ENCODE results near the gene ZNF362. TPM values are rescaled to one million over a fixed set of nuclear protein-coding genes. Genes with fewer than 3 reads are reported as not detected.

ZNF362 gene, protein sequence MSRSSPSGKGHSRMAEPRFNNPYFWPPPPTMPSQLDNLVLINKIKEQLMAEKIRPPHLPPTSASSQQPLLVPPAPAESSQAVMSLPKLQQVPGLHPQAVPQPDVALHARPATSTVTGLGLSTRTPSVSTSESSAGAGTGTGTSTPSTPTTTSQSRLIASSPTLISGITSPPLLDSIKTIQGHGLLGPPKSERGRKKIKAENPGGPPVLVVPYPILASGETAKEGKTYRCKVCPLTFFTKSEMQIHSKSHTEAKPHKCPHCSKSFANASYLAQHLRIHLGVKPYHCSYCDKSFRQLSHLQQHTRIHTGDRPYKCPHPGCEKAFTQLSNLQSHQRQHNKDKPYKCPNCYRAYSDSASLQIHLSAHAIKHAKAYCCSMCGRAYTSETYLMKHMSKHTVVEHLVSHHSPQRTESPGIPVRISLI
- total RNA-seq (ENCODE audit: low replicate concordance): 12.3 and 14.5 TPM in 2 replicates

DNA sequence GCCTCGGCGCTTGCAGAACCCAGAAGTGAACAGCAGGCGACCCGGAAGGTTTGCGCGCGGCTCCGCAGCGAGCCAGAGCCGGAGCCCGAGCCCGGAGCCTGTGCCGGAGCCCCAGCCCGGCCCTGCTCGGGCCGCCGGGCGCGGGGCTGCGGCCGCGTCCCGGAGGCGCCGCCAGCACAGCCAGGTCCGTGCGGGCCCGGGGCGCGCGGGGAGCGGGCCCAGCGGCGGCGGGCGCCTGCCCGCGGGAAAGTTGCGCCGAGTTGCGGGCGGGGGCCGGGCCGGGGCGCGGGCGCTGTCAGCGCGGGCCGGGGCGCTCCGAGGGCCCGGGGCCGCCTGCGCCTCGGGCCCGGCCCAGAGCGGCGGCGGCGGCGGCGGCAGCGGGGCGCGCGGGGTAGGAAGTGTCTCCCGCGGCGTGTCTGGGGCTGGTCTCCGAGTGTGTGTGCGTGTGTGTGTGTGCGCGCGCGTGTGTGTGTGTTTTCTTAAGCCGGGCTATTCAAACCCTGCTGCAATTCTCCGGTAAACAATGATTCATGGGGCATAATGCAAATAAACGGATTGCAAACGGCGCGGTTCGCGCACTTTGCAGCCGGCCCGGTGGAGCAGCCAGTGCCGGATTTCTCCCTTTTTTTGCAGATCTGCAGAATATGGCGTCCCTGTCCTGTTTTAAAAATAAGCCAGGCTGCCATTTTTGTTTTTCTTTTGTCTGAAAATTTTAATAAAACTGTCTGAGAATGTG, at the start of gene ZNF362:
TSS of gene ZNF362 (plus strand) at position 22 of the 736 bp plus-strand sequence. CDS start 14,083 bp downstream, outside the sequence.
- DNase-seq (ENCODE audit: low read depth): peak; percentile 70
- H3K4me3 ChIP-seq (ENCODE audit: low read depth, low read length): peak within 1 kb of the TSS; percentile 68
- TF ChIP-seq, protein P1, sequence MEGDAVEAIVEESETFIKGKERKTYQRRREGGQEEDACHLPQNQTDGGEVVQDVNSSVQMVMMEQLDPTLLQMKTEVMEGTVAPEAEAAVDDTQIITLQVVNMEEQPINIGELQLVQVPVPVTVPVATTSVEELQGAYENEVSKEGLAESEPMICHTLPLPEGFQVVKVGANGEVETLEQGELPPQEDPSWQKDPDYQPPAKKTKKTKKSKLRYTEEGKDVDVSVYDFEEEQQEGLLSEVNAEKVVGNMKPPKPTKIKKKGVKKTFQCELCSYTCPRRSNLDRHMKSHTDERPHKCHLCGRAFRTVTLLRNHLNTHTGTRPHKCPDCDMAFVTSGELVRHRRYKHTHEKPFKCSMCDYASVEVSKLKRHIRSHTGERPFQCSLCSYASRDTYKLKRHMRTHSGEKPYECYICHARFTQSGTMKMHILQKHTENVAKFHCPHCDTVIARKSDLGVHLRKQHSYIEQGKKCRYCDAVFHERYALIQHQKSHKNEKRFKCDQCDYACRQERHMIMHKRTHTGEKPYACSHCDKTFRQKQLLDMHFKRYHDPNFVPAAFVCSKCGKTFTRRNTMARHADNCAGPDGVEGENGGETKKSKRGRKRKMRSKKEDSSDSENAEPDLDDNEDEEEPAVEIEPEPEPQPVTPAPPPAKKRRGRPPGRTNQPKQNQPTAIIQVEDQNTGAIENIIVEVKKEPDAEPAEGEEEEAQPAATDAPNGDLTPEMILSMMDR (IDR thresholded peaks at IDR 0.05; ENCODE audit: insufficient read depth, low read length): peak; percentile 43

- no peak for DNase-seq (ENCODE audit: low read depth)
- no peak overlapping the region for H3K4me3 ChIP-seq (ENCODE audit: low read depth, low read length)
- TF ChIP-seq, protein P1 (IDR thresholded peaks at IDR 0.05; ENCODE audit: insufficient read depth, low read length): no peak
Measured at GRCh38 chr1:33211972-33212371, 44.3 kb upstream of the ZNF362 start.

DNA sequence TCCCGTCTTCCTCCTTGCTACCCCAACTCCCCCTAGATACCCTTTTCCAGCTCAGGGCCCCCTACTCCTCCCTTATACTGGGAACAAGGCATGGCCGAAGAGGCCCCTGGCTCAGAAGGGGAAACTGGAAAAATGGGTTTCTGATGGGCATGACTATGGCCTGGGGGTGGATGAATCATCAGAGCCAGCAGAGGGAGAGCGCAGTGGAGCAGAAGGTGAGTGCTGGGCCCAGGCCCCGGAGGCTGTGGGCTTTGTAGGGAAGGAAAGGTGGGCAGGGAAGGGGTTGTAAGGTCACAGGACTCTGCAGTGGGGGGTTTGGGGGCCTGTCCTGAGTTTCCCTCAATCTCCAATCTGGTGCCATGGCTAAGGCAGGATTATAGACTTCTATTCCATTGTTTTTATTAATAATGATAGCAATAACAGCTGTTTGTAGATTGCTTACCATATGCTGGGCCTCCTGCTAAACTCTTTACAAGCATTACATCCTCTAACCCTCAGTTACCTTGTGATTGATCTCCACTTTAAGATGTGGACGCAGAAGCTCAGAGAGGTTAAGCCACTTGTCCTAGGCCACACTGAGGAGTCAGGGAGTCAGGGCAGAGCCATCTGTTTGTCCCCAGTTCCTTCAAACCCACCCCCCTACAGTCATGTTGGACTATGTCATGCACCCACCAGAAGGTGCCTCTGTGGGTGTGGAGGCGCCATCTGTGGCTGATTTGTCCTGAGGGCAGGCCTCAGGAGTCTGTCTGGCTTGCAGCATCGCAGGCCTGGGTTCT, 36.2 kb upstream of the ZNF362 start:
- no peak for DNase-seq (ENCODE audit: low read depth)
- TF ChIP-seq, protein P1 (IDR thresholded peaks at IDR 0.05; ENCODE audit: insufficient read depth, low read length): no peak
- no peak overlapping the region for H3K4me3 ChIP-seq (ENCODE audit: low read depth, low read length)

GRCh38 chr1:33220676-33221384, 35.5 kb upstream of the ZNF362 start:
- H3K4me3 ChIP-seq (ENCODE audit: low read depth, low read length): no peak overlapping the region
- DNase-seq (ENCODE audit: low read depth): peak; percentile 56
- TF ChIP-seq, protein P1 (IDR thresholded peaks at IDR 0.05; ENCODE audit: insufficient read depth, low read length): no peak

DNA sequence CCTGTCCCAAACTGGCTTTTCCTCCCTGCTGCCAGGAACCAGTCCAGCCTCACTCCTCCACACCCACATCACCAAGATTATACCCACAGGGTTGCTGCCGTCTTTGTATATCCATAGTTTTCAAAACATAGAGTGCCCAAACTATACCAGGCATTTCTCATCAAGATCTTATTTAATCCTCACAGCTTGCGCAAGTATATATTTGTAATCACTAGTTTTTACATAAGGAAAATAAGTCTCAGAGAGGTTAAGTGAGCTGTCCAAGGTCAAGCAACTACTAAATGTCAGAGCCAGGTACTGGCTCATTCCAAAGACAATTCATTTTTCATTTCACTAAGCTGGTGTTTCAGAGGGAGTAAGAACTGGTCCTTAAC, 34.9 kb upstream of the ZNF362 start:
- TF ChIP-seq, protein P1 (IDR thresholded peaks at IDR 0.05; ENCODE audit: insufficient read depth, low read length): no peak
- peak; percentile 31 for DNase-seq (ENCODE audit: low read depth)
- H3K4me3 ChIP-seq (ENCODE audit: low read depth, low read length): no peak overlapping the region

DNA sequence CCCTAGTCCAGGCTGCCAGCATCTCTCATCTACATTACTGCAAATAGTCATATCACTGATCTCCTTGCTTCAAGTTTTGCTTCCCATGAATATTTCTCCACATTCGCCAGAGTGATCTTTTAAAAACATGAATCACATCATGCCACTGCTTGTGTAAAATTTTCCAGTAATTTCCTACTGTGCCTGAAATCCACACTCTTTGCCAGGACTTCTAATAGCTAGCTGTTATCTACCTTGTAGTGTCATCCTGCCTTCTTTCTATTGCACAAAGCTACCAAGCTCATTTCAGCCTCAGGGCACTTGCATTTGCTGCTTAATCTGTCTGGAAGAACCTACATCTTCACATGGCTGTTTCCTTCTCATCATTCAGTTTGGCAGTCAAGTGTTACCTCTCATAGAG, 33.9 kb upstream of the ZNF362 start:
- TF ChIP-seq, protein P1 (IDR thresholded peaks at IDR 0.05; ENCODE audit: insufficient read depth, low read length): no peak
- H3K4me3 ChIP-seq (ENCODE audit: low read depth, low read length): no peak overlapping the region
- DNase-seq (ENCODE audit: low read depth): peak; percentile 30

Measured in fibroblast of the aortic adventitia (primary cell).